Measurements from ENCODE around the gene FTO.

FTO gene

DNA sequence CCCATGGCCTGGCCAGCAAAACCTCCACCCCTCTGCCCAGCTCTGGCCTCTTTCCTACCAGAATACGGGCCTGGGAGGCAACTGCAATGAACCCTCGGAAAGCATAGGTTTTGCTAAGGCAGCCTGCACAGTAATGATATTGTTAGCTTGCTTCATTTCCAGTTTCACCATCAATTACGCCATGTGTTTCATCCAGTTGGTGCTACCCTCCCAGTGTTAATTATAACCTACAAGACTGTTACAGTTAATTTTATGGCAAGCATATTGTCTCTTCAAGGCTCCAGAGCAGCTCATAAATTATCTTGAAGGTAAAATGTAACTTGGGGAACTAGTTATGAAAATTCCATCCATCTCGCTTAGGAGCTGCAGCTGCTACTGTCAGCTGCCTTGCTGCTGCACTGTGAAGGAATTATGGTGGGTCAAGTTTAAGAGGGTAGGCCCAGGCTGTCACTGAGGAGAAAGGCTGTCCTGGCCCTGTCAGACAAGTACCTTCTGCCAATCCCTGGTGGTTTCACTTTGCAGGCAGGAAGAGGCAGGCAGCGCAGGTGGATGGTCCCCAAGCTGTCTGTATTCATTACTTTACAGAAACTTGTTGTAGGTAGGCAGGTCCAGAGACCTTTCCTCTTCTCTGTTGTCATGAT lies 242.9 kb downstream of the FTO start:
- Histone ChIP-seq H3K27ac (peak overlapping the region in 1 of 21 experiments; percentile 24), H3K4me3 (no peak overlapping the region)

GRCh38 chr16:53947642-53948041 lies 243.7 kb downstream of the FTO start:
- H3K27ac ChIP-seq: no peak overlapping the region
- no peak overlapping the region for H3K4me3 ChIP-seq

GRCh38 chr16:53948326-53948725 lies 244.4 kb downstream of the FTO start:
- H3K4me3 ChIP-seq: no peak overlapping the region
- no peak overlapping the region for H3K27ac ChIP-seq

GRCh38 chr16:53948734-53949430 lies 244.9 kb downstream of the FTO start:
- H3K27ac ChIP-seq: no peak overlapping the region
- no peak overlapping the region for H3K4me3 ChIP-seq

DNA sequence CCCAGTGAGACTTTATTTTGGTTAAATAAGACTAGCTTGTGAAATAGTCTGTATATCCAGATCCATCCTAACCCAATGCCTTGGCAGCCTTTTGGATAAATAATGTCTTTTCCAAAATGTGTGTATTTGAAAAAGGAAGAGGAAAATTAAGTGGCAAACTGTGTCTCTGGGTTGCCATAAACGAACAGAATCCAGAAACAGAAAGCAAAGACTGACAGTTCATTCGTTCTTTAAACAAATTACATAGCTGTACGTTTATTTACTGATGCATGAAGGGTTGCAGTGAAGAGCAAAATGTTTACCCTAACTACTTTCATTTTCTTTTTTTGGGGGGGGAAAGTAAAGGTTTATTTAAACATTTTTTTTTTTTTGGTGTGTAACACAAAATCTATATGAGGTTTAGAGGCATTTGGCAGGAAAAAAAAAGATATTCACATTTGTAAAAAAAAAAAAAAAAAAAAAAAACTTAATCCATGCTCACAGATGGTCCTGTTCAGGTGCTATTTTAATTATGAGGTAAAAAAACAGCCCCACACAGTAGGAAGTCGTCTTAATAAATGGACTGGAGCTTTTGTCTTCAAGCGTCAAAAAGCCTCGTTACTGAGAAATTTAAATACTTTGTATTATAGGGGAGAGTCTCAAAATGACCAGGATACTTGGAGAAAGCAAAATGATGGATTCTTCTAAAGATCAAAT lies 245.9 kb downstream of the FTO start:
- no peak overlapping the region for H3K27ac ChIP-seq
- H3K4me3 ChIP-seq: no peak overlapping the region

DNA sequence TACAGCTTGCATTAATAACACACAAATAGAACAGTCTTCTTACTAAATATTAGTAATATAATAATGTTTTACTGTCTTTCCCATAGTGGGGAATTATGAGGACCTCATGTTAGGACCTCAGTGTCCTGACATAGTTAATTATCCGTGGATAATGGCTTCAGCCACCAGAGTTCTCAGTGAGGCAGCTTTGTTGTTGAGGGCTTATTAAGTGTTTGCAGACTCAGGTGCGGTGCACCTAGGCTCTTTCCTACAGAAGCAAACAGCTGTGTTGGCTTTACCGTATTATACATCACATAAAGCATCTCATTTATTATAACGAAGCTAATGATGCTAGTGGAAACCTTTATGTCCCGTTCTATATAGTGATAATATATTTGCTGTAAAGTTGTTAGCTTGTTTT lies 246.7 kb downstream of the FTO start:
- Histone ChIP-seq H3K4me3 (no peak overlapping the region), H3K27ac (no peak overlapping the region)

DNA sequence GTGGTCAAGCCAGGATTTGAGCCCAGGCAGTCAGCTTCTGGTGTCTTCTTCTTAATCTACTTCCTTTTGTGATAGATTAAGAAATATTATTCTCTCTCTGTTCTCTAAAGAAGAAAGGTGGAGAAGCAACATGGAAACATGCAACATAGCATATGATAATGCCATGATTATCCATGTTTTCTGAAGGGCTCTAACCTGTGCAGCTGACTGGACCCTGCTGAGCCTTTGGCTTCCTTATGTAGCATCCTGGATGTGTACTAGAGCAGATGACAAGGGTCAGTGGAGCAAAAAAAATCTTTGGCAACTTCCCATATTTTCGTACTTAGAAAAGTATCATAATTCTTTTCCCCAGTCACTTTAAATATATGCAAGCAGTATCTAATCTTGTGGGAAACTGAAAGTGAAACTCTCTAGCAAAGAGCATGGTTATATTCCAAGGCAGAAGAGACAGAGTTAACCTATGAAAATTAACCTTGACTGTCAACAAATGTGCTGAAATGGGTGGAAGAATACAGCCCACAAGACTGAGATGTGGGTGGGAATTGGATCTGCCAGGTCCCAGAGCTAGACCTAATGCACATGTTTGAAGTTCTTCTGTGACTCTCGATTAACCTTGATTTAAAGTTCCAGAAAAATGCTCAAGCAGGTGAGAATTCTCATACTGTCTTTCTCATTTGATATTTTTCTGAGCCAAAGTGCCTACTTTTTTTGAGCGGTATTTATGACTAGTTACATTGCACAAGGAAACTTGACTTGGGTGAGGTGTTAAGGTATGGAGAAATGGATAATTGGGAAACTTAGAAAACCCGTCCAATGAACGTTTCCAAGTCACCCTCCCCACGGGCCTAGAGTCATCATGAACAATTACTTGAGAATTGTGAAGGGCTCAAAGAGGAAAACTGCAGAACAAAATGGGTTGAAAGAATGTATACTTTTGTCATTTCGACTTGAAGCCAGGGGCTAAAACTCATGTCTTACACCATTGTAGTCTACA lies 248.6 kb downstream of the FTO start:
- no peak overlapping the region for H3K4me3 ChIP-seq
- H3K27ac ChIP-seq: peak overlapping the region in 9 of 21 experiments; percentile 14 to 77 (median 44)

GRCh38 chr16:53953336-53953735 lies 249.4 kb downstream of the FTO start:
- Histone ChIP-seq H3K4me3 (no peak overlapping the region), H3K27ac (peak overlapping the region in 4 of 21 experiments; percentile 13 to 69 (median 34))

DNA sequence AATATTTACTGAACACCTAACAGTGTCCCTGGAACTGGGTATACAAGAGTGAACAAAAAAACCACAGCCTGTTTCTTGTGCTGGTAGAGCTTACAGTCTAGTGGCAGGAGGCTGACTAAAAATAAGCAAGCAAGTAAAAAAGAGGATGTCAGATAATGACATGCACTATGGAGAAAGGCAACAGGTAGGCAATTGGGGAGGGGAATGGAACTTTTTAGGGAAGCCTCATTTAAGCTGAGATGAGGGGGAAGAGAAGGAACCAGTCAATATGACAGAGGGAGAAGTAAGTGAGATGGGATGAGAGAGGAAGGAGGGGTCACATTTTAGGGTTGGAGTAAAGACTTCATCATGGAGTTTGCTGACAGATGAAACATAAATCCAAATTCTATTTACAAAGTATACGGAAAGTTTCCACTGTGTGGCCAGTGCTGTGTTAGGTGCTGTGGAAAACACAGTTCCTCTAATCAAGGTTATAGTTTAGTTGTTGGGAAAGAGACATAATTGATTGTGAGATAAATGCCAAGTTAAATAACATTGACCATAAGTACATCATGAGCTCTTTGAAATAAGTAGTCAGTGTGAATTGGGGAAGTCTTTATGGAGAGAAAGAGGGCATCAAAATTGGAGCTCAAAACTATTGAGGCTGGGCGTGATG lies 251.4 kb downstream of the FTO start:
- Histone ChIP-seq H3K27ac (no peak overlapping the region), H3K4me3 (no peak overlapping the region)

- H3K4me3 ChIP-seq: no peak overlapping the region
- peak overlapping the region in 1 of 21 experiments; percentile 54 for H3K27ac ChIP-seq
Observed at GRCh38 chr16:53958341-53958880, 254.5 kb downstream of the FTO start.

GRCh38 chr16:53960050-53960812 lies 256.3 kb downstream of the FTO start:
- Histone ChIP-seq H3K27ac (no peak overlapping the region), H3K4me3 (no peak overlapping the region)

- Histone ChIP-seq H3K27ac (no peak overlapping the region), H3K4me3 (no peak overlapping the region)
Observed at GRCh38 chr16:53960954-53961616, 257.1 kb downstream of the FTO start.

GRCh38 chr16:53962041-53962440 lies 258.1 kb downstream of the FTO start:
- Histone ChIP-seq H3K4me3 (no peak overlapping the region), H3K27ac (no peak overlapping the region)

DNA sequence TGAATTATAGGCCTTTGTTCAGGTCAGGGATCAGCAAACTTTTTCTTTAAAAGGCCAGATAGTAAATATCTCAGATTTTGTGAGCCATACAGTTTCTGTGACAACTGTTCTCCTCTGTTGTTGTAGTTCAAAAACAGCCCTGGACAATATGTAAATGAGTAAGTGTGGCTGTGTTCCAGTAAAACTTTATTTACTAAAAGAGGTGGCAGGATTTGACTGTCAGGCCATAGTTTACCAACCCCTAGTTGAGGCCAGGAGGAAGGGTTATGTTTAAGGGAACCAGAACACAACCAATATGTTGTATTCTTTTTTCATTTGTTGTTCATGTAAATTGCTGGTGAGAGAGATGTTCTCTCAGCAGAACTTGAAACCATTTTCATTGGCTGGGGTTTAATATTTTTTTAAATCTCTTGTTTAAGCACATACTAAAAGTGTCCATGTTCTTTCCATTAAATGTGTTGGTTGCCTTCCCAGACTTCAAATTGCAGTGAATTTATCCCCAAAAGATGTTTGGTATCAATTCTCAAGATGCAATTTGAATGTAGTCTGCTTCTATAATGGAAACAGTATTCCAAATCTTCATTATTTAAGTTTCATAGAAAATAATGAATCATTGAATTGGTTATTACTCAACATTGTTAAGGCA lies 260.3 kb downstream of the FTO start:
- H3K4me3 ChIP-seq: no peak overlapping the region
- no peak overlapping the region for H3K27ac ChIP-seq

GRCh38 chr16:53966821-53967571 lies 263.0 kb downstream of the FTO start:
- no peak overlapping the region for H3K27ac ChIP-seq
- no peak overlapping the region for H3K4me3 ChIP-seq

DNA sequence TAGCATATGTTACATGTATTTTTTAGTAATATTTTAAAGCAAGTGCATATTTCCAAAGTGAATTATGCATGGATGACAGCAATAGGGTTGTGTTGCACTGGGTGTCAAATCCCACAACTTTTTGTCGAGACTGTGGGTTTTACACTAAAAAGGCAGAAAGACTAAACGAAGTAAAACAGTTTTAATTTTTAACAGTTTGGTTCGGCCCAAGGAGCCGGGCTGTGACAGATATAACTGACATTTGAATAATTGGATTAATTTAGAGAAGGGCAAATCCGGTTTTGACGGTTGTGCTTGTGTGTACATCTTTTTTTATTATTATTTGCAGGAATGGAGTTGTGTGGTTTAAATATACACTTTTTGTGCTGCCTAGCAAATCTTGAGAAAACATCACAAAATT lies 263.6 kb downstream of the FTO start:
- Histone ChIP-seq H3K4me3 (no peak overlapping the region), H3K27ac (no peak overlapping the region)

DNA sequence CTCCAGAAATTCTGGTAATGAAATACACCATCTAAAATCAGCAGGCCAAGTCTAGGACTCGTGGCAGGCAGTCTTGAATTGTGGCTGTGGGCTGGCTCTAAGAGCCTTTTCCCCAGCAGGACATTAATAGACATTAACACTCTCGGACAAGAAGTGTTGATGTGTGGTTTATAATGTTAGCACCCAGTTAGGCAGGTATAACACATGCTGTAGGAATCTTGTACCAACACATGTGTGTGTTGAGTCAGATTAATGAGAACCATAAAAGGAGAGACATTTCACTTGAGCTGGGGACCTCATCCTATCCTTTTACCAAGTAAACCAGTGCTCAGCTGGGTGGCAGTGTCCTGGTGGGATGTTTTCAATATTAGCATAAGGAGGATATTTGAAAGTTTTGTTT lies 264.5 kb downstream of the FTO start:
- H3K27ac ChIP-seq: no peak overlapping the region
- H3K4me3 ChIP-seq: no peak overlapping the region
